ENCODE data around the gene RCOR2.

DNA sequence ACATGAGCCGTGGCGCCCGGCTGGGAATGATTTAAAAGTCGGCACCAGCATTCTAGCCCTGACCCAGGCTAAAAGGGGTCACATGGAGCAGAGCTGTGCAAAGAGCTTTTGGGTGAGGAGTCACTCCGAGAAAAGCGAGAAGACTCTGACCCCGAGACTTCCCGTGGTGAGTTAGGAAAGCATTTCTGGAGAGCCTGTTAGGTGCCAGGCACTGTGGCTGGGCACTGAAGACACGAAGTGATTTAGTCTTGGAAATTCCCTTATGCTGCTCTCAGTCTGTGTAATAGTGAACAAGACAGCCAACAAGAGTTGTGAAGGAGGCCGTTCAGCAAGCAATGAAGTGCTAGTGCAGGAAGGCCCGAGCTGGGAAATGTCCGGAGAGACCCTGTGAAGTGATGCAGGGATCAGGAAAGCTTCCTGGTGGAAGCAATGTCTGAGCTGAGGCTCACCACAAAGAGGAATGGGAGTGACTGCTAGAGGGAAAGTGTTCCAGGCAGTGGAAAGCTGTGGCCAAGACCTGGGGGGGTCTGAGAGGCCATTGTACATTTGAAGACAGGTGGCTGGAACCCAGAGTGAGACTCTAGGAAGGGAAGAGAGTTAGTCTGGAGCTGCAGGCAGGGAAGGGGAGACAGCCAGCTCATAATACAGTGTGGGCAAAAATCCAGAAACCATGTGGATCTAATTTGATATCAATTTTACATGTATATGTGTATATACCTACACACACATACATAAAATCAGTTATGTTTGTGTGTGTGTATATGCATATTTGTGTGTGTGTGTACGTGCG is 46.4 kb downstream of the RCOR2 start:
- TF ChIP-seq, protein P1, sequence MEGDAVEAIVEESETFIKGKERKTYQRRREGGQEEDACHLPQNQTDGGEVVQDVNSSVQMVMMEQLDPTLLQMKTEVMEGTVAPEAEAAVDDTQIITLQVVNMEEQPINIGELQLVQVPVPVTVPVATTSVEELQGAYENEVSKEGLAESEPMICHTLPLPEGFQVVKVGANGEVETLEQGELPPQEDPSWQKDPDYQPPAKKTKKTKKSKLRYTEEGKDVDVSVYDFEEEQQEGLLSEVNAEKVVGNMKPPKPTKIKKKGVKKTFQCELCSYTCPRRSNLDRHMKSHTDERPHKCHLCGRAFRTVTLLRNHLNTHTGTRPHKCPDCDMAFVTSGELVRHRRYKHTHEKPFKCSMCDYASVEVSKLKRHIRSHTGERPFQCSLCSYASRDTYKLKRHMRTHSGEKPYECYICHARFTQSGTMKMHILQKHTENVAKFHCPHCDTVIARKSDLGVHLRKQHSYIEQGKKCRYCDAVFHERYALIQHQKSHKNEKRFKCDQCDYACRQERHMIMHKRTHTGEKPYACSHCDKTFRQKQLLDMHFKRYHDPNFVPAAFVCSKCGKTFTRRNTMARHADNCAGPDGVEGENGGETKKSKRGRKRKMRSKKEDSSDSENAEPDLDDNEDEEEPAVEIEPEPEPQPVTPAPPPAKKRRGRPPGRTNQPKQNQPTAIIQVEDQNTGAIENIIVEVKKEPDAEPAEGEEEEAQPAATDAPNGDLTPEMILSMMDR (conservative IDR thresholded peaks at IDR 0.05): no peak
- no peak for TF ChIP-seq EZH2 (IDR thresholded peaks at IDR 0.05; ENCODE audit: low read depth)
